A673 (cell line): Measurements from ENCODE around the gene KRT71. TPM values are rescaled to one million over a fixed set of nuclear protein-coding genes. Genes with fewer than 3 reads are reported as not detected.

Experiments
- BruUV-seq: library from RNA; stranded (reverse); fragments of 400-500 nt; replicated peaks from 2 replicates; lab custom pipeline; 2021; lab: Mats Ljungman, UMichigan
- CTCF ChIA-PET: fragments of 300-600 bp; sonication (Branson Sonifier 250); formaldehyde crosslinking; loops from one replicate; lab custom pipeline; 2022; ENCODE audit warnings: antibody characterized with exemption; lab: Charles Lee
- POLR2A ChIA-PET: fragments of 300-600 bp; sonication (Branson Sonifier 250); formaldehyde crosslinking; loops from one replicate; lab custom pipeline; 2022; ENCODE audit warnings: antibody characterized with exemption; ENCODE audit not compliant: low non-redundant PET; lab: Charles Lee
- DNase-seq: peaks from one replicate; pipeline ENCODE4 v3.0.0-alpha.2; 2015; ENCODE audit warnings: low spot score
- H3K27ac ChIP-seq: fragments of 200-600 bp; sonication (generic); 2 replicates; pipeline ENCODE4 v1.5.1; 2016; ENCODE audit warnings: mixed run types, low read depth, mild to moderate bottlenecking, mixed read lengths, antibody characterized with exemption, low read length; ENCODE audit not compliant: poor library complexity, severe bottlenecking
- H3K27me3 ChIP-seq: fragments of 200-600 bp; sonication (generic); replicated peaks from 2 replicates; pipeline ENCODE4 v1.6.1; 2017; ENCODE audit warnings: mixed run types, low read depth, mild to moderate bottlenecking, mixed read lengths, antibody characterized with exemption, low read length; ENCODE audit not compliant: insufficient read depth, poor library complexity
- H3K36me3 ChIP-seq: fragments of 200-600 bp; sonication (generic); 2 replicates; pipeline ENCODE4 v1.6.1; 2016; ENCODE audit warnings: mixed run types, mild to moderate bottlenecking, mixed read lengths, antibody characterized with exemption, low read length; ENCODE audit not compliant: insufficient read depth, poor library complexity, severe bottlenecking
- H3K4me1 ChIP-seq: fragments of 200-600 bp; sonication (generic); 2 replicates; pipeline ENCODE4 v1.6.1; 2017; ENCODE audit warnings: mixed run types, mild to moderate bottlenecking, mixed read lengths, antibody characterized with exemption, low read length; ENCODE audit not compliant: insufficient read depth, poor library complexity, severe bottlenecking
- H3K4me3 ChIP-seq: fragments of 200-600 bp; sonication (generic); 2 replicates; pipeline ENCODE4 v1.5.1; 2016; ENCODE audit warnings: low read depth, mixed run types, mild to moderate bottlenecking, mixed read lengths, low read length; ENCODE audit not compliant: poor library complexity, severe bottlenecking
- H3K9me3 ChIP-seq: fragments of 200-600 bp; sonication (generic); 2 replicates; pipeline ENCODE4 v1.6.1; 2016; ENCODE audit warnings: mixed run types, low read depth, mild to moderate bottlenecking, mixed read lengths, antibody characterized with exemption, low read length; ENCODE audit not compliant: poor library complexity, severe bottlenecking
- CTCF ChIP-seq: fragments of 300-800, 200-600 bp; sonication (generic); conservative IDR thresholded peaks from 2 replicates; pipeline ENCODE4 v1.5.1; 2017; ENCODE audit warnings: low read depth, mild to moderate bottlenecking, antibody characterized with exemption, low read length, moderate library complexity, mixed read lengths
- EZH2 ChIP-seq: fragments of 200-600 bp; sonication (generic); IDR thresholded peaks from 2 replicates; pipeline ENCODE4 v1.6.1; 2017; ENCODE audit warnings: borderline replicate concordance, low read depth, mild to moderate bottlenecking, mixed read lengths, antibody characterized with exemption, low read length; ENCODE audit not compliant: poor library complexity, severe bottlenecking
- intact Hi-C: fragments of 100-400 bp; cut with micrococcal nuclease; formaldehyde crosslinking; loops from one replicate; pipeline ENCODE4 v1.10.0; 2022; ENCODE audit not compliant: unreplicated experiment
- total RNA-seq: library from RNA; stranded (reverse); gene quantifications from 2 replicates; pipeline ENCODE4 v1.2.3, GENCODE V29; 2021

KRT71 gene
- total RNA-seq, 1 experiment from 2014 or later = not detected

- Histone ChIP-seq H3K4me1 (no peaks in the 10 kb centered on the region), H3K36me3 (no peaks in the 10 kb centered on the region), H3K4me3 (no peak overlapping the region), H3K9me3 (peaks cover 8% of the 10 kb centered on the region), H3K27me3 (no peaks in the 10 kb centered on the region), H3K27ac (no peak overlapping the region)
- ChIA-PET POLR2A (no interaction called here), CTCF (interaction anchor here (0.6 kb wide), 1 partner anchor 350 kb away, joined by 3 read pairs; no protein-coding TSS in a partner anchor)
- no peak for DNase-seq
- TF ChIP-seq CTCF = no peak
- intact Hi-C loops = no loop called here
- BruUV-seq = no TSS peak
Observed at GRCh38 chr12:52515319-52515646, 37.7 kb downstream of the KRT71 start.

DNA sequence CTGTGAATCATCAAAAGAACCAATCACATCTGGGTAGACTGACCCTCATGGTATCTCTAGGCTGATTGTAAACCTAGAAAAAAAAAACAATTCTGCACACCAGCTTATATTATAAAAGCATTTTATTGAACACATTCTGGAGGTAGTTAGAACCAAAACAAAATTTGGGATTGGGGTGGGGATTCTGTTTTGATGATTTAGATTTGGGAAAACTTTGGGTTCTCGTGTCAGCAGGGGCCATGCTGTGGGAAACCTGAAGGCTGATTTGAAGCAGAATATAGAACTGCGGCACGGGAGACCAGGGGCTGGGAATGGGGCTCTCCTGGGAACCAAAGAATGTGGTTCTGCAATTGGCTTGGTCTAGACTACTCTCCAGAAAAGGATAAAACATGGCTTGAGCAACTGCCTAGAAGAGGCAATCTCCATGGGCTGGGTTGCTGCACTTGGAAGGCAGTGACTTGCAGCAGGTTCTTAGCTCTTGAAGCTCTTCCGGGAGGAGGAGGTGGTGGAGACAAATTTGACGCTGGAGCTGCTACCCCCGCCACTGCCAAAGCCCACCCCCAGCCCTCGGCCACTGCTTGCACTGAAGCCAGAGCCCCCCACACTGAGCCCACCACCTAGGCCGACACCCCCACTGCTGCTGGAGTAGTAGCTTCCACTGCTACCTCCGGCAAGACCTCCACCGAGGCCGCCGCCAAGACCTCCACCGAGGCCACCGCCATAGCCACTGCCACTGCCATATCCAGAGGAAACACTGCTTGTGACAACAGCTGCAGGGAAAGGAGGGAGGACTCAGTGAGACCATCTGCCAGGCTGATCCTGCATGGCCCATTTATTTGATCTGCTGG is 38.2 kb downstream of the KRT71 start:
- no peak overlapping the region for H3K4me3 ChIP-seq
- no peak overlapping the region for H3K27ac ChIP-seq
- no peaks in the 10 kb centered on the region for H3K27me3 ChIP-seq
- H3K9me3 ChIP-seq = peaks cover 8% of the 10 kb centered on the region
- CTCF ChIA-PET = interaction anchor here (0.6 kb wide), 1 partner anchor 351 kb away, joined by 3 read pairs; no protein-coding TSS in a partner anchor
- no TSS peak for BruUV-seq
- TF ChIP-seq CTCF = no peak
- no peak for TF ChIP-seq EZH2
- POLR2A ChIA-PET = no interaction called here
- intact Hi-C loops = no loop called here
- no peaks in the 10 kb centered on the region for H3K36me3 ChIP-seq
- no peaks in the 10 kb centered on the region for H3K4me1 ChIP-seq
- no peak for DNase-seq

- Histone ChIP-seq H3K4me1 (no peaks in the 10 kb centered on the region), H3K4me3 (no peak overlapping the region), H3K27me3 (no peaks in the 10 kb centered on the region), H3K9me3 (peaks cover 8% of the 10 kb centered on the region), H3K27ac (no peak overlapping the region), H3K36me3 (no peaks in the 10 kb centered on the region)
- intact Hi-C loops = no loop called here
- BruUV-seq = no TSS peak
- DNase-seq = no peak
- no peak for TF ChIP-seq EZH2
- CTCF ChIA-PET = no interaction called here
- POLR2A ChIA-PET = no interaction called here
Observed at GRCh38 chr12:52513736-52514135, 39.2 kb downstream of the KRT71 start.

- Histone ChIP-seq H3K9me3 (peaks cover 8% of the 10 kb centered on the region), H3K27me3 (peaks cover 7% of the 10 kb centered on the region), H3K4me1 (no peaks in the 10 kb centered on the region), H3K4me3 (no peak overlapping the region), H3K27ac (no peak overlapping the region), H3K36me3 (no peaks in the 10 kb centered on the region)
- TF ChIP-seq CTCF (no peak), EZH2 (no peak)
- no TSS peak for BruUV-seq
- CTCF ChIA-PET = interaction anchor here (0.5 kb wide), 1 partner anchor 353 kb away, joined by 3 read pairs; no protein-coding TSS in a partner anchor
- POLR2A ChIA-PET = no interaction called here
- no peak for DNase-seq
- intact Hi-C loops = no loop called here
Observed at GRCh38 chr12:52508211-52508610, 44.7 kb downstream of the KRT71 start.
